PC-9 (cell line): ENCODE results near the gene CRY2. TPM values are rescaled to one million over a fixed set of nuclear protein-coding genes. Genes with fewer than 3 reads are reported as not detected.

ENCODE experiments used
- BruUV-seq: library from RNA; stranded (reverse); fragments of 400-500 nt; replicated peaks from 2 replicates; lab custom pipeline; 2021; lab: Mats Ljungman, UMichigan
- CTCF ChIA-PET: fragments of 300-600 bp; sonication (Branson Sonifier 250); formaldehyde crosslinking; loops from one replicate; lab custom pipeline; 2022; ENCODE audit warnings: antibody characterized with exemption; lab: Charles Lee
- POLR2A ChIA-PET: fragments of 300-600 bp; sonication (Branson Sonifier 250); formaldehyde crosslinking; loops from one replicate; lab custom pipeline; 2022; ENCODE audit warnings: antibody characterized with exemption; ENCODE audit not compliant: unreplicated experiment; lab: Charles Lee
- DNase-seq, 2 experiments: peaks; one replicate each; pipeline versions ENCODE4 v3.0.0 to v3.0.0-alpha.2; 2015 to 2022; ENCODE audit warnings: mixed read lengths in 1 of 2
- H2AFZ ChIP-seq: fragments of 200-600 bp; sonication (generic); 2 replicates; pipeline ENCODE4 v1.8.1; 2017; ENCODE audit warnings: antibody characterized with exemption
- H3F3A ChIP-seq: fragments of 200-600 bp; sonication (generic); 2 replicates; pipeline ENCODE4 v1.8.1; 2017; ENCODE audit warnings: antibody characterized with exemption, mild to moderate bottlenecking, low read depth; ENCODE audit not compliant: insufficient read depth
- H3K27ac ChIP-seq: fragments of 200-600 bp; sonication (generic); 2 replicates; pipeline ENCODE4 v1.6.1; 2016; ENCODE audit warnings: mixed run types
- H3K27me3 ChIP-seq: fragments of 200-600 bp; sonication (generic); 2 replicates; pipeline ENCODE4 v1.6.1; 2016; ENCODE audit warnings: low read depth, mixed run types; ENCODE audit not compliant: insufficient read depth
- H3K36me3 ChIP-seq: fragments of 200-600 bp; sonication (generic); 2 replicates; pipeline ENCODE4 v1.6.1; 2016; ENCODE audit warnings: low read depth, mixed run types
- H3K4me1 ChIP-seq: fragments of 200-600 bp; sonication (generic); replicated peaks from 2 replicates; pipeline ENCODE4 v1.6.1; 2016; ENCODE audit warnings: mixed run types; ENCODE audit not compliant: insufficient read depth
- H3K4me2 ChIP-seq: fragments of 200-600 bp; sonication (generic); 2 replicates; pipeline ENCODE4 v1.6.1; 2017; ENCODE audit warnings: mixed run types
- H3K4me3 ChIP-seq: fragments of 200-600 bp; sonication (generic); 2 replicates; pipeline ENCODE4 v1.6.1; 2016; ENCODE audit warnings: mixed run types
- H3K79me2 ChIP-seq: fragments of 200-600 bp; sonication (generic); 2 replicates; pipeline ENCODE4 v1.6.1; 2017; ENCODE audit warnings: low read depth, mixed run types
- H3K9me2 ChIP-seq: fragments of 200-600 bp; sonication (generic); 2 replicates; pipeline ENCODE4 v1.8.1; 2017; ENCODE audit warnings: mild to moderate bottlenecking; ENCODE audit not compliant: insufficient read depth
- H3K9me3 ChIP-seq: fragments of 200-600 bp; sonication (generic); 2 replicates; pipeline ENCODE4 v1.8.1; 2016; ENCODE audit warnings: low read depth; ENCODE audit not compliant: insufficient read depth
- H4K20me1 ChIP-seq: fragments of 200-600 bp; sonication (generic); 2 replicates; pipeline ENCODE4 v1.8.1; 2017; ENCODE audit not compliant: insufficient read depth
- EZH2 ChIP-seq: fragments of 200-600 bp; sonication (generic); IDR thresholded peaks from 2 replicates; pipeline ENCODE4 v1.8.0; 2017; ENCODE audit warnings: antibody characterized with exemption, low read depth
- intact Hi-C: fragments of 100-400 bp; cut with micrococcal nuclease; formaldehyde crosslinking; loops from one replicate; pipeline ENCODE4 v1.10.0; 2022; ENCODE audit not compliant: unreplicated experiment
- total RNA-seq: library from RNA; stranded (reverse); gene quantifications from 2 replicates; pipeline ENCODE4 v1.2.3, GENCODE V29; 2021
- TF ChIP-seq, protein P1 (sequence below): fragments of 200-600 bp; sonication (generic); conservative IDR thresholded peaks from 2 replicates; pipeline ENCODE4 v1.6.1; 2017; ENCODE audit warnings: mixed run types, antibody characterized with exemption, mild to moderate bottlenecking, moderate library complexity

The CRY2 gene
- total RNA-seq, 1 experiment from 2014 or later = 17.5 TPM

DNA sequence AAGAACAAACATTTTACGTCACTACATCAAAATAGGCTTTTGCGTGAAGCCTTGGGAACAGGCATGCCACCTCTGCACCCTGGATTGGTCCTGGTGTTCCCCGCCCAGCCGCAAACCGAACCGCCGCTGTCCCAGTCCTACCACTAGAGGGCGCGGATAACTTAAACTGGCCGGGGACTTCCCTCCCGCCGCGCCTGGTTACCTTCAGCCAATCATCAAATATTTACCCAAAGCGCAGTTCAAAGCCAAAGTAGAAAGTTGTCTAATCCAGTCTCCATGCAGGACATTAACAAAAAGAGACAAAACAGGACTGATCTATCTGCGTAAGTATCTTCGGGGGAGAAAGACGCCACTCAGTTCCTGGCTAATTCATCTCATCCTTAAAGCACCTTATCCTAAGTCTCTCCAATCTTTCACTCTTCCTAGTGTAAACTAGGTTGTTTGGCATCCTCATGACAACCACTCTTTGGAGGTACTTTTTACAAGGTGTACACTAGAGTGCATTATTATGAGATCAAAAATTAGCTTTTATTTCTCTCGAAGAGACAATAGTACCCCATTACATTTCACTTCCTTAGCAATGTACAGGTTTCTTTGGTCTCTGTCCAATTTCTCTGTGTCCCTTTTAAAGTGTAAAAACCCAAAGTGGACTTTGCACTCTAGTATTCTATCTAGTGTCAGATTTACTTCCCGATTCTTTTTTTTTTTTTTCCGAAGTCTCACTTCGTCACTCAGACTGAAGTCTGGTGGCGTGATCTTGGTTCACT is 3.9 kb upstream of the CRY2 start:
- Histone ChIP-seq H3K79me2 (0 out of 2 replicates have a peak, but pooled peaks cover 6% of the 10 kb centered on the region), H3K4me2 (peak overlapping the region; percentile 73), H3K27me3 (no peaks in the 10 kb centered on the region; the same call in 1 of the 2 replicates), H3F3A (peaks cover 8% of the 10 kb centered on the region; the same call in 1 of the 2 replicates), H3K4me3 (peak overlapping the region; percentile 28; the same call in 1 of the 2 replicates), H3K9me2 (no peaks in the 10 kb centered on the region), H2AFZ (peak overlapping the region; percentile 36; the same call in 1 of the 2 replicates), H3K27ac (no peak overlapping the region), H4K20me1 (no peaks in the 10 kb centered on the region), H3K36me3 (no peaks in the 10 kb centered on the region), H3K4me1 (peaks cover 11% of the 10 kb centered on the region), H3K9me3 (no peaks in the 10 kb centered on the region)
- DNase-seq = peak; percentile 86 to 91
- BruUV-seq = no TSS peak
- POLR2A ChIA-PET = interaction anchor here (0.7 kb wide), 1 partner anchor 29 kb away, joined by 18 read pairs; no protein-coding TSS in a partner anchor
- CTCF ChIA-PET = interaction anchor here (1.2 kb wide), 1 partner anchor 10 kb away, joined by 4 read pairs; no protein-coding TSS in a partner anchor
- no peak for TF ChIP-seq EZH2
- TF ChIP-seq, protein P1, sequence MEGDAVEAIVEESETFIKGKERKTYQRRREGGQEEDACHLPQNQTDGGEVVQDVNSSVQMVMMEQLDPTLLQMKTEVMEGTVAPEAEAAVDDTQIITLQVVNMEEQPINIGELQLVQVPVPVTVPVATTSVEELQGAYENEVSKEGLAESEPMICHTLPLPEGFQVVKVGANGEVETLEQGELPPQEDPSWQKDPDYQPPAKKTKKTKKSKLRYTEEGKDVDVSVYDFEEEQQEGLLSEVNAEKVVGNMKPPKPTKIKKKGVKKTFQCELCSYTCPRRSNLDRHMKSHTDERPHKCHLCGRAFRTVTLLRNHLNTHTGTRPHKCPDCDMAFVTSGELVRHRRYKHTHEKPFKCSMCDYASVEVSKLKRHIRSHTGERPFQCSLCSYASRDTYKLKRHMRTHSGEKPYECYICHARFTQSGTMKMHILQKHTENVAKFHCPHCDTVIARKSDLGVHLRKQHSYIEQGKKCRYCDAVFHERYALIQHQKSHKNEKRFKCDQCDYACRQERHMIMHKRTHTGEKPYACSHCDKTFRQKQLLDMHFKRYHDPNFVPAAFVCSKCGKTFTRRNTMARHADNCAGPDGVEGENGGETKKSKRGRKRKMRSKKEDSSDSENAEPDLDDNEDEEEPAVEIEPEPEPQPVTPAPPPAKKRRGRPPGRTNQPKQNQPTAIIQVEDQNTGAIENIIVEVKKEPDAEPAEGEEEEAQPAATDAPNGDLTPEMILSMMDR = peak; percentile 97
- intact Hi-C loops = loop anchor here (1.0 to 10.0 kb wide), 5 partner anchors 20 to 391 kb away; partner anchors contain the start of gene SLC35C1

DNA sequence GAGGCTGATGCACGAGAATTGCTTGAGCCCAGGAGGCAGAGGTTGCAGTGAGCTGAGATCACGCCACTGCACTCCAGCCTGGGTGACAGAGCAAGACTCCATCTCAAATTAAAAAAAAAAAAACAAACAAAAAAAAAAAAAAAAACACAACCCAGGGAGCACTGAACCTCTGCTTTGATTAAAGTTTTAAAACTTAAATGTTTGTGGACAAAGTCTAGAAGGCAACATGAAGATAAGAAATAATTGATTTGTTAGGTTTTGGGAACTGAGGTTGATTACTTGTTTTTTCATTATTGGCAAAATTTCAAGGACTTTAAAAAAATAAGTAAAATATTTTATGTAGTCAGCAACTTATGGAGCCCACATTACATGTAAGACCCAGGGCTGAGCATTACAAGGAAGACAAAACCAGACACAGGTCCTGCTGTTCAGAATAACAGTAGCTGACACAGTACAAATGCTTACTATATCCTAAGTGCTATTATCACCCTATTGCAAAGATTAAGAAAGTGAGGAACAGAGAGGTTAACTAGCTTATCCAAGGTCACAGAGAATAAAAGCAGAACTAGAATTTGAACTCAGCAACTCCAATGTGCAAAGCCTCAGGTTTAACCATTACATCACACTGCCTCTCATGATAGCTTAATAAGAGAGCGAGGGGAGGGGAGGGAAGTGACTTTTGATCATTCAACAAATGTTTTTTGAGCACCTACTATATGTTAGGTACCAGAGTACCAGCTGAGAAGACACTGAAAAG is 2.3 kb upstream of the CRY2 start:
- intact Hi-C loops = loop anchor here (5.0 to 10.0 kb wide), 2 partner anchors 72 to 390 kb away; partner anchors contain the start of gene PEX16
- no peak overlapping the region for H3K27ac ChIP-seq
- H2AFZ ChIP-seq = no peak overlapping the region
- H3K9me2 ChIP-seq = no peaks in the 10 kb centered on the region
- peaks cover 18% of the 10 kb centered on the region for H3K4me1 ChIP-seq
- H3K36me3 ChIP-seq = no peaks in the 10 kb centered on the region
- no peak overlapping the region for H3K4me3 ChIP-seq
- DNase-seq = no peak
- no peak overlapping the region for H3K4me2 ChIP-seq
- no peaks in the 10 kb centered on the region for H3K9me3 ChIP-seq
- TF ChIP-seq, protein P1 = no peak
- no peak for TF ChIP-seq EZH2
- no peaks in the 10 kb centered on the region for H3K27me3 ChIP-seq
- peaks cover 8% of the 10 kb centered on the region; the same call in 1 of the 2 replicates for H3F3A ChIP-seq
- peaks cover 16% of the 10 kb centered on the region; the same call in 1 of the 2 replicates for H3K79me2 ChIP-seq
- ChIA-PET CTCF (interaction anchor here (0.6 to 0.7 kb wide), 4 partner anchors 21 to 996 kb away, joined by 3 to 5 read pairs (median 4); no protein-coding TSS in a partner anchor), POLR2A (interaction anchor here (0.6 kb wide), 1 partner anchor 800 kb away, joined by 3 read pairs; no protein-coding TSS in a partner anchor)
- BruUV-seq = no TSS peak
- peaks cover 5% of the 10 kb centered on the region; the same call in 1 of the 2 replicates for H4K20me1 ChIP-seq
